Colonic mucosa (tissue), 4 donors: ENCODE data around the gene C5orf46. TPM values are rescaled to one million over a fixed set of nuclear protein-coding genes. Genes with fewer than 3 reads are reported as not detected.

Source experiments
- DNase-seq: peaks from one replicate; pipeline ENCODE4 v3.0.0-alpha.2; 2020
- H3K27ac ChIP-seq: fragments of 200-600 bp; one replicate; pipeline ENCODE4 v1.8.0; 2021
- H3K27me3 ChIP-seq: fragments of 200-600 bp; one replicate; pipeline ENCODE4 v1.8.0; 2021
- H3K36me3 ChIP-seq: fragments of 200-600 bp; one replicate; pipeline ENCODE4 v1.8.0; 2021
- H3K4me1 ChIP-seq: fragments of 200-600 bp; one replicate; pipeline ENCODE4 v1.8.0; 2021; ENCODE audit warnings: mild to moderate bottlenecking
- H3K4me3 ChIP-seq: fragments of 200-600 bp; one replicate; pipeline ENCODE4 v1.8.0; 2021
- H3K9ac ChIP-seq, 2 donors: one replicate each; pipeline ENCODE4 v1.7.0; 2013; ENCODE audit warnings: control low read depth in 2 of 2, low read depth in 2 of 2, low read length in 2 of 2
- H3K9me3 ChIP-seq: fragments of 200-600 bp; one replicate; pipeline ENCODE4 v1.8.0; 2021
- CTCF ChIP-seq: fragments of 200-600 bp; IDR thresholded peaks from one replicate; pipeline ENCODE4 v1.8.0; 2022; ENCODE audit warnings: antibody characterized with exemption, mild to moderate bottlenecking
- intact Hi-C: fragments of 100-400 bp; cut with DNase I; formaldehyde crosslinking; loops from one replicate; pipeline ENCODE4 v1.14.1; 2022
- total RNA-seq, 2 donors: library from RNA; stranded (reverse); fragmentation: NEBNext Ultra II Directional in 1 of 2; extraction: Animal tissue kit (Norgen Biotek cat#: 25700) in 1 of 2; gene quantifications; one replicate each; pipeline ENCODE4 v1.2.1, GENCODE V29; 2021
- donor health status: healthy.
- donor health status: DM: no; HTN: no; CAD: no.
- donor health status: DM: no; HTN: no; CAD: no.

Gene C5orf46
- total RNA-seq, 2 donors from 2014 or later, result not detected

GRCh38 chr5:147852365-147852764 is 54.0 kb downstream of the C5orf46 start:
- Histone ChIP-seq H3K9me3 (no peaks in the 10 kb centered on the region), H3K27me3 (no peaks in the 10 kb centered on the region), H3K36me3 (no peaks in the 10 kb centered on the region), H3K27ac (no peak overlapping the region), H3K9ac (no peak overlapping the region), H3K4me1 (no peaks in the 10 kb centered on the region), H3K4me3 (no peak overlapping the region)
- no peak for DNase-seq
- intact Hi-C loops, result no loop called here
- no peak for TF ChIP-seq CTCF

GRCh38 chr5:147851578-147851977 is 54.8 kb downstream of the C5orf46 start:
- no peak overlapping the region for H3K27ac ChIP-seq
- intact Hi-C loops, result no loop called here
- H3K27me3 ChIP-seq, result no peaks in the 10 kb centered on the region
- H3K4me1 ChIP-seq, result no peaks in the 10 kb centered on the region
- H3K4me3 ChIP-seq, result no peak overlapping the region
- DNase-seq, result no peak
- H3K9me3 ChIP-seq, result no peaks in the 10 kb centered on the region
- no peaks in the 10 kb centered on the region for H3K36me3 ChIP-seq
- no peak overlapping the region for H3K9ac ChIP-seq
- no peak for TF ChIP-seq CTCF

- no peaks in the 10 kb centered on the region for H3K9me3 ChIP-seq
- no peak overlapping the region for H3K9ac ChIP-seq
- no peak overlapping the region for H3K4me3 ChIP-seq
- DNase-seq, result no peak
- no peak for TF ChIP-seq CTCF
- no peaks in the 10 kb centered on the region for H3K36me3 ChIP-seq
- intact Hi-C loops, result no loop called here
- H3K4me1 ChIP-seq, result no peaks in the 10 kb centered on the region
- no peaks in the 10 kb centered on the region for H3K27me3 ChIP-seq
- H3K27ac ChIP-seq, result no peak overlapping the region
These were observed 57.1 kb downstream of the C5orf46 start for GRCh38 chr5:147849226-147849625.

GRCh38 chr5:147845618-147846017 is 60.7 kb downstream of the C5orf46 start:
- TF ChIP-seq CTCF, result no peak

GRCh38 chr5:147844846-147845245 is 61.5 kb downstream of the C5orf46 start:
- no peak for DNase-seq
- TF ChIP-seq CTCF, result no peak
- Histone ChIP-seq H3K27me3 (no peaks in the 10 kb centered on the region), H3K9me3 (no peaks in the 10 kb centered on the region), H3K4me1 (no peaks in the 10 kb centered on the region), H3K36me3 (no peaks in the 10 kb centered on the region), H3K4me3 (no peak overlapping the region), H3K27ac (no peak overlapping the region), H3K9ac (no peak overlapping the region)
- intact Hi-C loops, result no loop called here

More at GRCh38 chr5:147845618-147846017, 60.7 kb downstream of the C5orf46 start:
- no peaks in the 10 kb centered on the region for H3K9me3 ChIP-seq
- H3K36me3 ChIP-seq, result no peaks in the 10 kb centered on the region
- no peak for DNase-seq
- no peak overlapping the region for H3K27ac ChIP-seq
- H3K4me3 ChIP-seq, result no peak overlapping the region
- H3K4me1 ChIP-seq, result no peaks in the 10 kb centered on the region
- intact Hi-C loops, result no loop called here
- H3K27me3 ChIP-seq, result no peaks in the 10 kb centered on the region
- no peak overlapping the region for H3K9ac ChIP-seq

- no peak for DNase-seq
- H3K27ac ChIP-seq, result no peak overlapping the region
- H3K9ac ChIP-seq, result no peak overlapping the region
- H3K4me3 ChIP-seq, result no peak overlapping the region
- H3K9me3 ChIP-seq, result no peaks in the 10 kb centered on the region
- H3K27me3 ChIP-seq, result no peaks in the 10 kb centered on the region
- H3K36me3 ChIP-seq, result no peaks in the 10 kb centered on the region
- no peaks in the 10 kb centered on the region for H3K4me1 ChIP-seq
- TF ChIP-seq CTCF, result no peak
- intact Hi-C loops, result no loop called here
These were observed 63.5 kb downstream of the C5orf46 start for GRCh38 chr5:147842869-147843268.
